ENCODE data around the gene CNTNAP2.
"Not testable (repeated sequence)": the region's sequence is repeated elsewhere in the genome, so short reads cannot be mapped to it uniquely, and the experiment has no call there.

The CNTNAP2 gene

GRCh38 chr7:147721962-147722830 is 1605.6 kb downstream of the CNTNAP2 start:
- no peak for DNase-seq

DNA sequence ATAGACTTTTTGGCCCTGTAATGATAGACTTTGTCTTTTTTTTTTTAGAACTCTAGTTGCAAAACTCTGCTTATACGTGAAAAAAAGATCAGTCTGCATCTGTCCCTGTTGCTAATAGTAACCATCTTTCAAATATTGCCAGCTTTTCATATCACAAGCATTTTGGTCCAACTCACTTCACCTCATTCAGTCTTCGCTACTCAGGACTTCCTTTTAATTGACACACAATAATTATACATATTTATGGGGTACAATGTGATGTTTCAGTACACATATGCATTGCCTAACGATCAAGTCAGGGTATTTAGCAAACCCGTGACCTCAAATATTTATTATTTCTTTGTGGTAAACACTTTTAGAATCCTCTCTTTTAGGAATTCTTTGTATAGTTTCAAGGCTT is 1606.9 kb downstream of the CNTNAP2 start:
- no peak for DNase-seq

DNA sequence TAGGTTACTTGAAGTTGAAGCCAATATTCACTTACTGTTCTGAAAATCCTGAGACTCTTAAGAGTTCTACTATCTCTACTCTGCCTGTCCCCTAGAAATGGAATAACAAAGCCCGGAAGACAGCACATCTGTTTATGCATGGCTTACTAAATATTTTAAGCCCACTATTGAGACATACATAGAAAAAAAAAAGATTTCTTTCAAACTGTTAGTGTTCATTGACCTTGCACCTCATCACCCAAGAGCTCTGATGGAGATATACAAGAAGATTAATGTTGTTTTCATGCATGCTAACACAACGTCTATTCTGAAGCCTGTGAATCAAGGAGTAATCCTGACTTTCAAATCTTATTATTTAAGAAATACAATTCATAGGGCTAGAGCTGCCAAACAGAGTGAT is 1614.7 kb downstream of the CNTNAP2 start:
- DNase-seq = no peak

- not testable (repeated sequence) for DNase-seq
Observed at GRCh38 chr7:147737559-147738214, 1621.1 kb downstream of the CNTNAP2 start.

GRCh38 chr7:147742301-147742700 is 1625.7 kb downstream of the CNTNAP2 start:
- no peak for DNase-seq

DNA sequence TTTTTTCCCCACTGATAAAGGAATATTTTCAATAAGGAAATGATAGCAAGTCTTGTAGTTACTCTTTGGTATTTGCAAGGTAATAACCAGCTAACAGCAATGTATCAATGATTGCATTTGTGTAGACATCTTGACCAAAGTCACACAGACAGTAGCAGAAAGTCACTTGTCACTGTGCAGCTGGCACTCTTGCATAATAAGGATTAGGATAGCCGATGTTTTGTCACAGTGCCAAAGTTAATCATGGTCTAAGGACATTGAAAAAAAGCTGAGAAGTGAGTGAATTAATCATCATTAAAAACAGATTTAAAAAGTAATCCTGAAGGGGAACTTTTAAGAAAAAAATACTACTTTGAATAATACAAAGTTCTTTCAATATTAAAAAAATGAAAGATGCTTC is 1639.7 kb downstream of the CNTNAP2 start:
- no peak for DNase-seq

GRCh38 chr7:147759327-147759943 is 1642.8 kb downstream of the CNTNAP2 start:
- no peak for DNase-seq

- no peak for DNase-seq
Observed at GRCh38 chr7:147765301-147765700, 1648.7 kb downstream of the CNTNAP2 start.

GRCh38 chr7:147771344-147771743 is 1654.7 kb downstream of the CNTNAP2 start:
- DNase-seq = no peak

GRCh38 chr7:147774461-147774860 is 1657.9 kb downstream of the CNTNAP2 start:
- no peak for DNase-seq

DNA sequence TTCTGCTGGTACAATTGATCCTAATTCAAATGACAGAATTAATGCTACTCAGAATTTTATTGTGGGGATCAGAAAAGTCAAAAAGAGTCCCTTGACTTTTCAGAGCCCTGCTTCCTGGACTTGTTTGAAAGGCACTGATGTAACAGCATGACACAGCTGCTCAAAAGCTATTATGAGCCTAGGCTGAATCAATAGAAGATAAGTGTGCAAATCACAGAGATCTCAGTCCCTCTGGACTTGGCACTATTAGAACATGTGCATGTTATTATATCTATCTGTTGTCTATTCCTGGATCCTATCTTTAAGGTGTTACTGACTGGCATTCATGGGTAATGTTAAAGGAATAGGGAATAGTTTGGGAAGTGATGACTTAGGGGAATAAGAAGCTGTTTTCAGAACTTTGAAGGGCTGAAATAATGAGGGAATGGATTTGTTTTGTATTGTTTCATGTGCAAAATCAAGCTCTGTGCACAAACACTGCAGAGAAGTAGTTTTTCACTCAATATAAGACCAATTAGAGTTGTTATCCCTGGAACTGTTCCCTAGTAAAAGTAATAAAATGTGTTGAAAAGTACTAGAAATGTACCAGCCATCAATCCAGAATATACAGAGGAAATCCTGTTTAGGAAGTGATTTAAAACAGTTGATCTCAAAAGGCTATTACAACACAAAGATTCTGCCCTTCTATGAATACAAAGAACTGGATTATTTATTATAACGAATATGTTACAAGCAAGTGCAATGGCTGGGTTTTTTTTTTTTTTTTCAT is 1659.1 kb downstream of the CNTNAP2 start:
- no peak for DNase-seq

- DNase-seq = no peak
Observed at GRCh38 chr7:147777309-147777708, 1660.7 kb downstream of the CNTNAP2 start.

GRCh38 chr7:147779949-147780348 is 1663.3 kb downstream of the CNTNAP2 start:
- no peak for DNase-seq

DNA sequence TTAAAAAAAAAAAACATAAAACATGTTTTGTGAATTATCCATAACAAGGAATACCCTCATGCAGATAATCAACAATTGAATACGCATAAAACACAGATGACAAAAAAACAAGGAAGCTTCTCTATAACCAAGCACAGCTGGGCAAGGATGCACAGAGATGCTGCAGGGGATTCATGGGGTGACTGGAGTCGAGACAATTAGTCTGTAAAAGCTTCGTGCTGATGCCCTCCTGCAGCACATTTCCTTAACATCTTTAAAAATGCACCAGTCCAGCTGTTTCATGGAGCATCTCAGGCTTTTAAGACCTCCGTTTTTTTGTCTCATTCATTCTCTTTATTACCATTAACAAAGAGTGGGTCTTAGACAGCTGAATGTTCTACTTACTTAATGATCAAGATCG is 1680.0 kb downstream of the CNTNAP2 start:
- DNase-seq = no peak

- no peak for DNase-seq
Observed at GRCh38 chr7:147798001-147798400, 1681.4 kb downstream of the CNTNAP2 start.

- not testable (repeated sequence) for DNase-seq
Observed at GRCh38 chr7:147801762-147802161, 1685.2 kb downstream of the CNTNAP2 start.

GRCh38 chr7:147803151-147803550 is 1686.5 kb downstream of the CNTNAP2 start:
- no peak for DNase-seq

GRCh38 chr7:147803606-147804005 is 1687.0 kb downstream of the CNTNAP2 start:
- no peak for DNase-seq

GRCh38 chr7:147804032-147804431 is 1687.4 kb downstream of the CNTNAP2 start:
- DNase-seq = no peak

- DNase-seq = no peak
Observed at GRCh38 chr7:147805996-147806576, 1689.5 kb downstream of the CNTNAP2 start.

GRCh38 chr7:147809786-147810185 is 1693.2 kb downstream of the CNTNAP2 start:
- no peak for DNase-seq

DNA sequence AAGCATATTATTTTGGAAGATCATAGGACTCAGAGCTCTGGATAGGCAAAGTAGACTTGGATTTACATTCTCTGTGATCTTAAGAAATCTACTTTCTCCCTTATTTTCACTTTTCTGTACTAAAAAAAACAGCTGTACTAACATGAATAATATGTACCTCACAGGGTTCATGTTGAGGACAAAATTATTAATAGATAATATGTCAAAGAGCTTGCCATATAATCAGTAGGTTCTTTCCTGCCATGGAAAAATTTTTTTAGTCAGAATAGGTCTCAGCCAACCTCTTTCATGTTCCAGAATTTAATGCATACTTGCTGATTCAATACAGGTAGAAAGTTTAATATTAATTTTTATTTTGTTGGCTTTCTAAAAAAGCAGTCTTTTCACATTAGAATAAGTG is 1693.7 kb downstream of the CNTNAP2 start:
- DNase-seq = no peak

- no peak for DNase-seq
Observed at GRCh38 chr7:147811923-147812322, 1695.3 kb downstream of the CNTNAP2 start.

All from Kasumi-1 (cell line).